ENCODE data around the gene AXIN2.

GRCh38 chr17:65530523-65531255 lies 30.8 kb downstream of the AXIN2 start:
- TF ChIP-seq CTCF (IDR thresholded peaks at IDR 0.05) (no peak), POLR2A (IDR thresholded peaks at IDR 0.05) (no peak), POLR2AphosphoS5 (IDR thresholded peaks at IDR 0.05) (no peak), EP300 (IDR thresholded peaks at IDR 0.05) (no peak)

All from sigmoid colon (tissue), 4 donors.